HG03354 (cell line): ENCODE measurements around the gene DENND4A.
"Not testable (repeated sequence)": the region's sequence is repeated elsewhere in the genome, so short reads cannot be mapped to it uniquely, and the experiment has no call there.

Experiments
- ATAC-seq: cut with Tn5 transposase; IDR thresholded peaks from one replicate; pipeline ENCODE4 v1.9.1; 2021; ENCODE audit warnings: mild to moderate bottlenecking; ENCODE audit not compliant: unreplicated experiment, poor library complexity, severe bottlenecking

The DENND4A gene

GRCh38 chr15:65765106-65765505, 27.0 kb downstream of the DENND4A start:
- no peak for ATAC-seq

- no peak for ATAC-seq
Observed at GRCh38 chr15:65762914-65763787, 28.9 kb downstream of the DENND4A start.

- ATAC-seq: no peak
Observed at GRCh38 chr15:65762399-65762798, 29.7 kb downstream of the DENND4A start.

- no peak for ATAC-seq
Observed at GRCh38 chr15:65761210-65761926, 30.7 kb downstream of the DENND4A start.

- ATAC-seq: no peak
Observed at GRCh38 chr15:65759441-65759840, 32.7 kb downstream of the DENND4A start.

GRCh38 chr15:65758242-65758641, 33.9 kb downstream of the DENND4A start:
- no peak for ATAC-seq

- ATAC-seq: no peak
Observed at GRCh38 chr15:65757256-65757655, 34.8 kb downstream of the DENND4A start.

GRCh38 chr15:65752151-65752700, 39.9 kb downstream of the DENND4A start:
- no peak for ATAC-seq

- no peak for ATAC-seq
Observed at GRCh38 chr15:65751431-65751830, 40.7 kb downstream of the DENND4A start.

GRCh38 chr15:65747265-65747664, 44.8 kb downstream of the DENND4A start:
- ATAC-seq: no peak

- ATAC-seq: no peak
Observed at GRCh38 chr15:65743637-65744252, 48.3 kb downstream of the DENND4A start.

GRCh38 chr15:65740148-65740547, 51.9 kb downstream of the DENND4A start:
- ATAC-seq: no peak

- ATAC-seq: no peak
Observed at GRCh38 chr15:65738649-65739048, 53.4 kb downstream of the DENND4A start.

- not testable (repeated sequence) for ATAC-seq
Observed at GRCh38 chr15:65733599-65733998, 58.5 kb downstream of the DENND4A start.

GRCh38 chr15:65732698-65733097, 59.4 kb downstream of the DENND4A start:
- no peak for ATAC-seq

GRCh38 chr15:65731926-65732325, 60.2 kb downstream of the DENND4A start:
- ATAC-seq: no peak

GRCh38 chr15:65730549-65731172, 61.4 kb downstream of the DENND4A start:
- ATAC-seq: no peak

GRCh38 chr15:65724464-65725215, 67.5 kb downstream of the DENND4A start:
- no peak for ATAC-seq

- no peak for ATAC-seq
Observed at GRCh38 chr15:65723876-65724275, 68.2 kb downstream of the DENND4A start.
